Spleen (tissue), 7 donors: ENCODE results near the gene FERMT3.

Experiments
- POLR2A ChIP-seq, 3 donors: fragments of 450-650 bp; IDR thresholded peaks; one replicate each; pipeline ENCODE4 v1.5.1; 2017; ENCODE audit warnings: antibody characterized with exemption in 3 of 3, mild to moderate bottlenecking in 1 of 3
- POLR2AphosphoS5 ChIP-seq, 3 donors: sonication (generic); formaldehyde crosslinking; IDR thresholded peaks; one replicate each; pipeline ENCODE4 v1.5.1; 2017; ENCODE audit warnings: antibody characterized with exemption in 3 of 3
- TF ChIP-seq, protein P1 (sequence below), 11 experiments: fragments of 200-600 bp in 7 of 11; fragments of 450-650 bp in 4 of 11; sonication (generic) in 4 of 11; IDR thresholded peaks in 8 of 11; conservative IDR thresholded peaks in 3 of 11; 1 replicate in 7 of 11; 2 replicates in 4 of 11; pipeline versions ENCODE4 v1.4.0 to v1.8.0; 2016 to 2021; ENCODE audit warnings: antibody characterized with exemption in 11 of 11, inconsistent platforms in 4 of 11, mild to moderate bottlenecking in 1 of 11
- donor health status: DM: no; HTN: no; CAD: no; lungs with moderate emphysema.
- donor health status: DM: no; HTN: no; CAD: no.
- donor health status: DM: no; HTN: no; CAD: no.

DNA sequence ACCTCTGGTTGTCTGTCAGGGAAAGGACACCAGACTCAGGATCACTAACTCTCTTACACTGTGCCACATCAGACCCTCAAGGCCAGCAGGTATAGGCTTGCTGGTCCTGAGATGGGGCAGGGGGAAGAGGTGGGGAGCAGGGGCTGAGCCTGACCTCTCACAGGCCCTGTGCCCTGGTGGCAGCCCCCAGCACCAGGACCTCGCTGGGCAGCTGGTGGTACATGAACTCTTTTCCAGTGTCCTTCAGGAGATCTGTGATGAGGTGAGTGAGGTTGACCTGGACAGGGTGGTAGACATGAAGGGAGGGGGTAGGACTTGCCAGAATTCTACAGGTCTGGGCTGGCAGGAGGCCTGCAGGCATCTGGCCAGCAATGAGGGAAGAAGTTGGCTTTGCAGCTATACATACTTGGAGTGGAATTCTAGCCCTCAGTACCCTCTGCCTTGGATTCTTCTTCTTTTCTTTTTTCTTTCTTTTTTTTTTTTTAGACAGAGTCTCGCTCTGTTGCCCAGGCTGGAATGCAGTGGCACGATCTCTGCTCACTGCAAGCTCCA, 21.0 kb downstream of the FERMT3 start:
- TF ChIP-seq POLR2A (IDR thresholded peaks at IDR 0.05), result no peak
- TF ChIP-seq, protein P1, sequence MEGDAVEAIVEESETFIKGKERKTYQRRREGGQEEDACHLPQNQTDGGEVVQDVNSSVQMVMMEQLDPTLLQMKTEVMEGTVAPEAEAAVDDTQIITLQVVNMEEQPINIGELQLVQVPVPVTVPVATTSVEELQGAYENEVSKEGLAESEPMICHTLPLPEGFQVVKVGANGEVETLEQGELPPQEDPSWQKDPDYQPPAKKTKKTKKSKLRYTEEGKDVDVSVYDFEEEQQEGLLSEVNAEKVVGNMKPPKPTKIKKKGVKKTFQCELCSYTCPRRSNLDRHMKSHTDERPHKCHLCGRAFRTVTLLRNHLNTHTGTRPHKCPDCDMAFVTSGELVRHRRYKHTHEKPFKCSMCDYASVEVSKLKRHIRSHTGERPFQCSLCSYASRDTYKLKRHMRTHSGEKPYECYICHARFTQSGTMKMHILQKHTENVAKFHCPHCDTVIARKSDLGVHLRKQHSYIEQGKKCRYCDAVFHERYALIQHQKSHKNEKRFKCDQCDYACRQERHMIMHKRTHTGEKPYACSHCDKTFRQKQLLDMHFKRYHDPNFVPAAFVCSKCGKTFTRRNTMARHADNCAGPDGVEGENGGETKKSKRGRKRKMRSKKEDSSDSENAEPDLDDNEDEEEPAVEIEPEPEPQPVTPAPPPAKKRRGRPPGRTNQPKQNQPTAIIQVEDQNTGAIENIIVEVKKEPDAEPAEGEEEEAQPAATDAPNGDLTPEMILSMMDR (IDR thresholded peaks at IDR 0.05 in 8 of 11, conservative IDR thresholded peaks at IDR 0.05 in 3 of 11), result no peak
- no peak for TF ChIP-seq POLR2AphosphoS5 (IDR thresholded peaks at IDR 0.05)
